Mesenchymal stem cell (in vitro differentiated cells and primary cell): ENCODE results near the gene NT5C.
A peak's percentile ranks its signal among the peaks of the same experiment; 100 is the strongest.

ENCODE experiments used
- DNase-seq: peaks from one replicate; pipeline ENCODE4 v3.0.0-alpha.2; 2013
- H2AFZ ChIP-seq: one replicate; pipeline ENCODE4 v1.6.1; 2013; ENCODE audit warnings: low read depth, mild to moderate bottlenecking, control low read depth, inconsistent platforms, low read length, moderate library complexity
- H2AK5ac ChIP-seq: 2 replicates; pipeline ENCODE4 v1.6.1; 2013; ENCODE audit warnings: low read length, moderate library complexity, mild to moderate bottlenecking, inconsistent platforms; ENCODE audit not compliant: severe bottlenecking
- H2BK120ac ChIP-seq: one replicate; pipeline ENCODE4 v1.6.1; 2013; ENCODE audit warnings: low read depth, mild to moderate bottlenecking, inconsistent platforms, low read length, moderate library complexity
- H2BK12ac ChIP-seq, 2 experiments: one replicate each; pipeline ENCODE4 v1.6.1; 2013; ENCODE audit warnings: inconsistent platforms in 2 of 2, low read length in 2 of 2, mild to moderate bottlenecking in 2 of 2, moderate library complexity in 2 of 2, control low read depth in 1 of 2
- H2BK15ac ChIP-seq: one replicate; pipeline ENCODE4 v1.6.1; 2013; ENCODE audit warnings: mild to moderate bottlenecking, low read depth, inconsistent platforms; ENCODE audit not compliant: poor library complexity, severe bottlenecking
- H2BK5ac ChIP-seq: 2 replicates; pipeline ENCODE4 v1.6.1; 2013; ENCODE audit warnings: low read depth, mild to moderate bottlenecking, low read length, control low read depth, inconsistent platforms; ENCODE audit not compliant: poor library complexity, severe bottlenecking
- H3K14ac ChIP-seq, 2 experiments: one replicate each; pipeline ENCODE4 v1.6.1; 2013; ENCODE audit warnings: inconsistent platforms in 2 of 2, low read length in 2 of 2, control low read depth in 1 of 2, mild to moderate bottlenecking in 1 of 2, moderate library complexity in 1 of 2
- H3K18ac ChIP-seq, 2 experiments: one replicate each; pipeline ENCODE4 v1.6.1; 2013; ENCODE audit warnings: inconsistent platforms in 2 of 2, low read length in 2 of 2, control low read depth in 1 of 2, low read depth in 1 of 2, mild to moderate bottlenecking in 1 of 2
- H3K23ac ChIP-seq, 2 experiments: one replicate each; pipeline ENCODE4 v1.6.1; 2013; ENCODE audit warnings: inconsistent platforms in 2 of 2, low read length in 2 of 2, mild to moderate bottlenecking in 2 of 2, moderate library complexity in 2 of 2, control low read depth in 1 of 2
- H3K27ac ChIP-seq: 2 replicates; pipeline ENCODE4 v1.5.1; 2013; ENCODE audit warnings: mild to moderate bottlenecking, moderate library complexity, low read length, control low read depth, inconsistent platforms; ENCODE audit not compliant: poor library complexity, severe bottlenecking
- H3K27me3 ChIP-seq, 2 experiments: 2 replicates each; pipeline versions ENCODE4 v1.6.1 to v1.7.0; 2013; ENCODE audit warnings: low read length in 2 of 2, mild to moderate bottlenecking in 2 of 2, moderate library complexity in 2 of 2, control low read depth in 1 of 2, inconsistent platforms in 1 of 2; ENCODE audit not compliant: control insufficient read depth in 1 of 2, insufficient read depth in 1 of 2
- H3K36me3 ChIP-seq, 2 experiments: 2 replicates each; pipeline versions ENCODE4 v1.6.1 to v1.7.0; 2013; ENCODE audit warnings: low read length in 2 of 2, control low read depth in 1 of 2, inconsistent platforms in 1 of 2, low read depth in 1 of 2, mild to moderate bottlenecking in 1 of 2; ENCODE audit not compliant: insufficient read depth in 2 of 2, control insufficient read depth in 1 of 2
- H3K4ac ChIP-seq, 2 experiments: one replicate each; pipeline ENCODE4 v1.6.1; 2013; ENCODE audit warnings: inconsistent platforms in 2 of 2, low read length in 2 of 2, mild to moderate bottlenecking in 2 of 2, moderate library complexity in 2 of 2, control low read depth in 1 of 2, low read depth in 1 of 2
- H3K4me1 ChIP-seq: 2 replicates; pipeline ENCODE4 v1.6.1; 2013; ENCODE audit warnings: low read depth, low read length, control low read depth; ENCODE audit not compliant: control insufficient read depth, insufficient read depth
- H3K4me2 ChIP-seq: 2 replicates; pipeline ENCODE4 v1.6.1; 2013; ENCODE audit warnings: low read length, mild to moderate bottlenecking, inconsistent platforms; ENCODE audit not compliant: poor library complexity, severe bottlenecking
- H3K4me3 ChIP-seq, 2 experiments: 2 replicates each; pipeline versions ENCODE4 v1.5.1 to v1.7.0; 2013; ENCODE audit warnings: low read length in 2 of 2, mild to moderate bottlenecking in 2 of 2, control low read depth in 1 of 2, low read depth in 1 of 2; ENCODE audit not compliant: insufficient read depth in 1 of 2
- H3K79me1 ChIP-seq: replicated peaks from 2 replicates; pipeline ENCODE4 v1.6.1; 2013; ENCODE audit warnings: mild to moderate bottlenecking, control low read depth, low read length, inconsistent platforms; ENCODE audit not compliant: poor library complexity, severe bottlenecking
- H3K9ac ChIP-seq: 2 replicates; pipeline ENCODE4 v1.7.0; 2013; ENCODE audit warnings: mild to moderate bottlenecking, low read length, moderate library complexity
- H3K9me3 ChIP-seq: 2 replicates; pipeline ENCODE4 v1.7.0; 2013; ENCODE audit warnings: mild to moderate bottlenecking, low read length; ENCODE audit not compliant: control insufficient read depth
- H4K8ac ChIP-seq: one replicate; pipeline ENCODE4 v1.6.1; 2013; ENCODE audit warnings: inconsistent platforms, mild to moderate bottlenecking, low read length, moderate library complexity
- H4K91ac ChIP-seq: one replicate; pipeline ENCODE4 v1.6.1; 2013; ENCODE audit warnings: mild to moderate bottlenecking, low read length, inconsistent platforms
- whole genome bisulfite sequencing: methylation state at CpG from one replicate; pipeline ENCODE4 v1.1.7; 2013; ENCODE audit warnings: mixed read lengths; 5-methylcytosine and 5-hydroxymethylcytosine counted together

Gene NT5C

DNA sequence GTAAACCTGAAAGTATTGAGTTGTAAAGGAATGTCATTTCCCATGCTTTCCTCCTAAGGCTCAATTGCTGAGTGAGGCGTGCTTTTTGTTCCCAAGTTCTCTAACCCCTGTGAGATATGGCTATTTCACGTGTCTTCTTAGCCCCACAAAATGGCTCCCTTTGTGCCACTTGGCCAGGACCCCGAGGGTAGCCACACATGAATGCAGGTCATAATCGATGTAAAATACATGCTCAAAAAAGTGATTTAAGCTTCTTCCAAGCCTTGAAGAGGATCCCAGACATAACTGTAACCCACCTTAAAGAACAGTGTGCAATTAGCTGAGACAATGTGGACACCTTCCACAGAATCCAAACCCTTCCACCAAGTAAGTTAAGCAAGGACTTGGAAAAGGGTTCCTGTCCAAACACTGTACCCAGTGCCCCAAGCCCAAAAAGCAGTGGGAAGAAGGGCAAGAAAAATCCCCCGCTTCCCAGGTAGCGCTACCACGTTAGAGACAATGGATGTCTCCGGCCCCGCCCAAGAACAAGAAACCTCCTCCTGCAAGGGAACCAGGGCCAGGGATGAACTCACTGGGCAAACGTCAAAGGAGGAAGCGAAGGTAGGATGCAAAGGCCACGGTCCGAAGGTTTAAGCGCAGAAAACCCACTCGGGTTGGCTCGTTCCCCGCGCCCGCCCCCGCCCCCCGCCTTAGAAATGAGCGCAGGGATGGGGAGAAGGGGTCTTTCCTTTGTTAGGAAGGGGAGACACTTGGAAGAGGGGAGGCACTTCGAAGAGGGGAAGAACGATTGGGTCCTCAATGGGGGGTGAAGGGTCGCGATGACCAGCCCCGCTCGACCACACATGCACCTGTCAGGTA is 21.6 kb upstream of the NT5C start:
- no peak overlapping the region for H2AK5ac ChIP-seq
- H3K18ac ChIP-seq = peak overlapping the region; percentile 83 to 94
- H2BK12ac ChIP-seq = no peak overlapping the region
- no peak overlapping the region for H2BK15ac ChIP-seq
- peak overlapping the region in 1 of 2 experiments; percentile 46 for H3K14ac ChIP-seq
- H2BK120ac ChIP-seq = peak overlapping the region; percentile 19
- peak overlapping the region; percentile 61 for H4K91ac ChIP-seq
- H3K27me3 ChIP-seq = no peaks in the 10 kb centered on the region
- H3K4me3 ChIP-seq = peak overlapping the region; percentile 85 to 93
- DNase-seq = peak; percentile 45
- peak overlapping the region; percentile 57 for H3K4me2 ChIP-seq
- under 1% methylated on average over 28 of the region's 28 CpGs for WGBS
- H3K27ac ChIP-seq = no peak overlapping the region
- peaks cover 6 to 13% of the 10 kb centered on the region in 2 experiments for H3K36me3 ChIP-seq
- H2AFZ ChIP-seq = no peak overlapping the region
- H3K23ac ChIP-seq = peak overlapping the region in 1 of 2 experiments; percentile 59
- no peak overlapping the region for H2BK5ac ChIP-seq
- H3K79me1 ChIP-seq = no peaks in the 10 kb centered on the region
- H3K9ac ChIP-seq = peak overlapping the region; percentile 89
- peak overlapping the region; percentile 54 to 75 for H3K4ac ChIP-seq
- H4K8ac ChIP-seq = peak overlapping the region; percentile 55
- peaks cover 6% of the 10 kb centered on the region for H3K4me1 ChIP-seq
- no peaks in the 10 kb centered on the region for H3K9me3 ChIP-seq

DNA sequence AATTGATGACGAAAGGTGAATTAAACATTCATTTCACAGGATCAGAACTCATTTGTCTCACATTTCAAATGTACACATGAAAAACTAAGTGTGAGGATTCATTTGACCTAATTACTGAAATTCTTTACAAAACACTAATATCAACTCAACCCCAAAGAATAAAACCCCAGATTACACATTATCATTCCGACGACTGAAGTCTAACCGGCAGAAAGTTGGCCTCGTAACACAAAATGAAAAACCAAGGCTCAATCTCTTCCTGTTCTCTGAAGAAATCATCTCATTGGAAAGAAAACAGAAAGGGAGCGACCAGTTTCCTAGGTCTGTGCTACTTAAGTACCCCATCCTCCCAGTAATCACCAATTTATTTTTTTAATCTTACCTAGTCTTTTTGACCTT is 21.0 kb upstream of the NT5C start:
- no peaks in the 10 kb centered on the region for H3K27me3 ChIP-seq
- no peak overlapping the region for H3K27ac ChIP-seq
- H2BK120ac ChIP-seq = no peak overlapping the region
- H2BK12ac ChIP-seq = no peak overlapping the region
- H3K36me3 ChIP-seq = peaks cover 8 to 18% of the 10 kb centered on the region in 2 experiments
- no peak overlapping the region for H3K18ac ChIP-seq
- no peak overlapping the region for H2BK5ac ChIP-seq
- H3K4ac ChIP-seq = no peak overlapping the region
- 42% methylated on average over 4 of the region's 6 CpGs for WGBS
- H3K9me3 ChIP-seq = no peaks in the 10 kb centered on the region
- peaks cover 9% of the 10 kb centered on the region for H3K4me1 ChIP-seq
- no peak overlapping the region for H3K14ac ChIP-seq
- H3K4me2 ChIP-seq = peak overlapping the region; percentile 57
- no peak overlapping the region for H2AK5ac ChIP-seq
- DNase-seq = no peak
- H4K8ac ChIP-seq = no peak overlapping the region
- H3K4me3 ChIP-seq = peak overlapping the region in 1 of 2 experiments; percentile 93
- no peak overlapping the region for H4K91ac ChIP-seq
- H3K9ac ChIP-seq = peak overlapping the region; percentile 89
- H2AFZ ChIP-seq = no peak overlapping the region
- no peaks in the 10 kb centered on the region for H3K79me1 ChIP-seq
- H3K23ac ChIP-seq = no peak overlapping the region
- H2BK15ac ChIP-seq = no peak overlapping the region

DNA sequence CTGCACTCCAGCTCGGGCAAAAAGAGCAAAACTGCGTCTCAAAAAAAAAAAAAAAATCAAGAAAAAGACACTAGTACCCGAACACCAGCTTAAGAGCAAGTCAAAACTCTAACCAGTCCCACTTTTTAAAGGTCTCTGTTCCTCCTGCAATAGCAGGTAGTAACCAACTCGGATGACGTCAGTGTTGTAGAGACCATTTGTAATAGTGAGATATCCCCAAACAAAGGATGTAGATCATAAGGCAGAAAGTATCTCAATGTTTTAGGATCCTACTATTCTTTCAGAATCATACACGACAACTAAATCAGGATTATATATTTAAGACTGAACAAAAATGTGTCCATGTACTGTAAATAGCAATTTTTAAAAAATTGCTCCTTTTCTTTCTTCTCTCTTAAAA is 20.4 kb upstream of the NT5C start:
- no peak overlapping the region for H3K4me3 ChIP-seq
- no CpG with 5 or more reads among the region's 6 CpGs for WGBS
- H2BK12ac ChIP-seq = no peak overlapping the region
- peaks cover 1% of the 10 kb centered on the region for H3K79me1 ChIP-seq
- H3K18ac ChIP-seq = no peak overlapping the region
- H3K14ac ChIP-seq = no peak overlapping the region
- no peak overlapping the region for H3K4ac ChIP-seq
- peak; percentile 32 for DNase-seq
- H3K23ac ChIP-seq = no peak overlapping the region
- no peak overlapping the region for H4K8ac ChIP-seq
- no peak overlapping the region for H2BK120ac ChIP-seq
- no peaks in the 10 kb centered on the region for H3K9me3 ChIP-seq
- H2AFZ ChIP-seq = no peak overlapping the region
- H3K27ac ChIP-seq = no peak overlapping the region
- no peak overlapping the region for H2BK15ac ChIP-seq
- H3K4me1 ChIP-seq = peaks cover 9% of the 10 kb centered on the region
- no peak overlapping the region for H2AK5ac ChIP-seq
- peaks cover 11 to 18% of the 10 kb centered on the region in 2 experiments for H3K36me3 ChIP-seq
- H3K4me2 ChIP-seq = no peak overlapping the region
- H4K91ac ChIP-seq = no peak overlapping the region
- H2BK5ac ChIP-seq = no peak overlapping the region
- no peak overlapping the region for H3K9ac ChIP-seq
- H3K27me3 ChIP-seq = no peaks in the 10 kb centered on the region

DNA sequence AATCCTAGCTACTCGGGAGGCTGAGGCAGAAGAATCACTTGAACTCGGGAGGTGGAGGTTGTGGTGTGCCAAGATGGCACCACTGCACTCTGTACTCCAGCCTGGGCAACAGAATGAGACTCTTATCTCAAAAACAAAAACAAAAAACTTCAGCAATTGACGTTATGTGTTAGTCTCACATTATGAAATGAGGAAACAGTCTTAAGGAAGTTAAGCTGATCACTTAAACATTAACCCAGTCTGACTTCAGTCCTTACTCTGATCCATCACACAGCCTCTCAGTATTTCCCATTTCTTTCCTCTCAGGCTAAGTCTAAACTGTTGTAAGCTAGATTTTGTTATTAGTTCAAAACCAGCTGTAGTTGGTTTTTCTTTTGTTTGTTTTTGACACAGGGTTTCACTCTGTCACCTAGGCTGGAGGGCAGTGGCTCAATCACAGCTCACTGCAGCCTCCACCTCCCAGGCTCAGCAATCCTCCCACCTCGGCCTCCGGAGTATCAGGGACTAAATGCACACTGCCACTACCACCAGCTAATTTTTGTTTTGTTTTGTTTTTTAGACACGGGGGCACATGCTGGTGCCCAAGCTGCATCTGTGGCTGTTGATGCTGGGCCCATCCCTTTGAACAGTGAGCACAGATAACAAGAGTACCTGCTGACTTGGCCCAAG is 16.5 kb upstream of the NT5C start:
- no peak overlapping the region for H2BK15ac ChIP-seq
- H3K9me3 ChIP-seq = no peaks in the 10 kb centered on the region
- H3K4me3 ChIP-seq = no peak overlapping the region
- H3K36me3 ChIP-seq = peaks cover 42 to 55% of the 10 kb centered on the region in 2 experiments
- no peak overlapping the region for H3K23ac ChIP-seq
- H3K4me1 ChIP-seq = peaks cover 9% of the 10 kb centered on the region
- no peak overlapping the region for H2BK12ac ChIP-seq
- H3K27me3 ChIP-seq = no peaks in the 10 kb centered on the region
- H4K91ac ChIP-seq = no peak overlapping the region
- no peak overlapping the region for H2BK5ac ChIP-seq
- no peak overlapping the region for H3K4ac ChIP-seq
- no peak overlapping the region for H3K9ac ChIP-seq
- no peak overlapping the region for H4K8ac ChIP-seq
- DNase-seq = no peak
- WGBS = 94% methylated on average over 6 of the region's 6 CpGs
- no peak overlapping the region for H3K18ac ChIP-seq
- H3K14ac ChIP-seq = no peak overlapping the region
- no peak overlapping the region for H3K4me2 ChIP-seq
- peaks cover 17% of the 10 kb centered on the region for H3K79me1 ChIP-seq
- no peak overlapping the region for H2AFZ ChIP-seq
- no peak overlapping the region for H3K27ac ChIP-seq
- H2AK5ac ChIP-seq = no peak overlapping the region
- H2BK120ac ChIP-seq = no peak overlapping the region
